ENCODE results near the gene SMIM10L2A.

DNA sequence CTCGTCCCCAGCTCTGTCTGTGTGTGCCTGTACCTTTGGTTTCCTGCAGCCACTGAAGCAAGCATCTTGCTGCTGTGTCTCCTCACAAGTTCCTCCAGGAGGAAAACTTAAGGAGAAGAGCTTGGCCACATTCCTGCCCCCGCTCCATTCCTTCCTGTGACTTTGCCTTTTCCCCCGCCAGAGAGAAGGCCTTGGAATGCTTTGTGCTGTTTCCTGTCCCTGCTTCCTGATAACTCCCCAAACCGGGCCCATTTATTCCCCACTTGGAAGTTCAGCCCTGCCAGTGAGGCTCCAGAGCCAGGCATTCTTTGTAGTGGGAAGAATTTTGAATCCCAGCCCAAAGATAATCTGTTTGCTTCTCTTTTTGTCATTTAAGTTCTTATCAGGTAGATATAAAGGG is 33.1 kb downstream of the SMIM10L2A start:
- TF ChIP-seq, protein P1, sequence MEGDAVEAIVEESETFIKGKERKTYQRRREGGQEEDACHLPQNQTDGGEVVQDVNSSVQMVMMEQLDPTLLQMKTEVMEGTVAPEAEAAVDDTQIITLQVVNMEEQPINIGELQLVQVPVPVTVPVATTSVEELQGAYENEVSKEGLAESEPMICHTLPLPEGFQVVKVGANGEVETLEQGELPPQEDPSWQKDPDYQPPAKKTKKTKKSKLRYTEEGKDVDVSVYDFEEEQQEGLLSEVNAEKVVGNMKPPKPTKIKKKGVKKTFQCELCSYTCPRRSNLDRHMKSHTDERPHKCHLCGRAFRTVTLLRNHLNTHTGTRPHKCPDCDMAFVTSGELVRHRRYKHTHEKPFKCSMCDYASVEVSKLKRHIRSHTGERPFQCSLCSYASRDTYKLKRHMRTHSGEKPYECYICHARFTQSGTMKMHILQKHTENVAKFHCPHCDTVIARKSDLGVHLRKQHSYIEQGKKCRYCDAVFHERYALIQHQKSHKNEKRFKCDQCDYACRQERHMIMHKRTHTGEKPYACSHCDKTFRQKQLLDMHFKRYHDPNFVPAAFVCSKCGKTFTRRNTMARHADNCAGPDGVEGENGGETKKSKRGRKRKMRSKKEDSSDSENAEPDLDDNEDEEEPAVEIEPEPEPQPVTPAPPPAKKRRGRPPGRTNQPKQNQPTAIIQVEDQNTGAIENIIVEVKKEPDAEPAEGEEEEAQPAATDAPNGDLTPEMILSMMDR (IDR thresholded peaks at IDR 0.05), result no peak
- no peak for TF ChIP-seq EP300 (IDR thresholded peaks at IDR 0.05)

All from ovary (tissue), 3 donors.